ENCODE measurements around the gene FAM170A.

DNA sequence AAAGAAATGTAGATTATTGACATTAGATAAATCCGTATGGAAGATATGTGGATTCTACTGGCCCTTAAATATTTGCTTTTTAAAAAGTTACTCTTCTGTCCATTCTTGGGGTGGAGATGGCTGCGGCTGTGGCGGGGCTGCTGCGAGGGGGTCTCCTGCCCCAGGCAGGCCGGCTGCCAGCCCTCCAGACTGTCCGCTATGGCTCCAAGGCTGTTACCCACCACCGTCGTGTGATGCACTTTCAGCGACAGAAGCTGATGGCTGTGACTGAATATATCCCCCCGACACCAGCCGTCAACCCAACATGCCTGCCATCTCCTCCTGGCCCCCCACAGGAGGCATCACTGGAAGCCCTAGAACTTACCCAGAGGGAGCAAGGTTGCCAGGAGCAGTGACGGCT is 50.7 kb downstream of the FAM170A start:
- TF ChIP-seq POLR2A (IDR thresholded peaks at IDR 0.05) = no peak
- TF ChIP-seq, protein P1, sequence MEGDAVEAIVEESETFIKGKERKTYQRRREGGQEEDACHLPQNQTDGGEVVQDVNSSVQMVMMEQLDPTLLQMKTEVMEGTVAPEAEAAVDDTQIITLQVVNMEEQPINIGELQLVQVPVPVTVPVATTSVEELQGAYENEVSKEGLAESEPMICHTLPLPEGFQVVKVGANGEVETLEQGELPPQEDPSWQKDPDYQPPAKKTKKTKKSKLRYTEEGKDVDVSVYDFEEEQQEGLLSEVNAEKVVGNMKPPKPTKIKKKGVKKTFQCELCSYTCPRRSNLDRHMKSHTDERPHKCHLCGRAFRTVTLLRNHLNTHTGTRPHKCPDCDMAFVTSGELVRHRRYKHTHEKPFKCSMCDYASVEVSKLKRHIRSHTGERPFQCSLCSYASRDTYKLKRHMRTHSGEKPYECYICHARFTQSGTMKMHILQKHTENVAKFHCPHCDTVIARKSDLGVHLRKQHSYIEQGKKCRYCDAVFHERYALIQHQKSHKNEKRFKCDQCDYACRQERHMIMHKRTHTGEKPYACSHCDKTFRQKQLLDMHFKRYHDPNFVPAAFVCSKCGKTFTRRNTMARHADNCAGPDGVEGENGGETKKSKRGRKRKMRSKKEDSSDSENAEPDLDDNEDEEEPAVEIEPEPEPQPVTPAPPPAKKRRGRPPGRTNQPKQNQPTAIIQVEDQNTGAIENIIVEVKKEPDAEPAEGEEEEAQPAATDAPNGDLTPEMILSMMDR (IDR thresholded peaks at IDR 0.05 in 4 of 5, conservative IDR thresholded peaks at IDR 0.05 in 1 of 5) = no peak
